ENCODE measurements around the gene OSER1. TPM values are rescaled to one million over a fixed set of nuclear protein-coding genes. Genes with fewer than 3 reads are reported as not detected.

Gene OSER1
- total RNA-seq, 1 experiment from 2014 or later = 24.3 TPM

GRCh38 chr20:44151621-44152416, 58.8 kb downstream of the OSER1 start (continued):
- TF ChIP-seq ZNF281 (CRISPR knock-in tag; IDR thresholded peaks at IDR 0.05) (no peak), RORB (CRISPR knock-in tag; IDR thresholded peaks at IDR 0.05) (no peak), E2F4 (CRISPR knock-in tag; IDR thresholded peaks at IDR 0.05; ENCODE audit: borderline replicate concordance, low read depth) (no peak), CREM (CRISPR knock-in tag; IDR thresholded peaks at IDR 0.05) (no peak), CDX4 (CRISPR knock-in tag; IDR thresholded peaks at IDR 0.05; ENCODE audit: borderline replicate concordance) (no peak), CBFB (CRISPR knock-in tag; IDR thresholded peaks at IDR 0.05; ENCODE audit: low read depth) (no peak), SP1 (CRISPR knock-in tag; conservative IDR thresholded peaks at IDR 0.05) (no peak), ZNF263 (CRISPR knock-in tag; IDR thresholded peaks at IDR 0.05; ENCODE audit: low read depth) (no peak), ATF3 (CRISPR knock-in tag; conservative IDR thresholded peaks at IDR 0.05) (no peak), NR3C1 (CRISPR knock-in tag; conservative IDR thresholded peaks at IDR 0.05; ENCODE audit: low read depth) (no peak)

- H3K27ac Mint-ChIP-seq = no peak overlapping the region
- DNase-seq (ENCODE audit: low spot score) = no peak
- CTCF ChIA-PET = interaction anchor here (1.9 to 2.1 kb wide), 2 partner anchors 29 to 44 kb away, joined by 7 to 9 read pairs; no protein-coding TSS in a partner anchor
- TF ChIP-seq EMX1 (CRISPR knock-in tag; IDR thresholded peaks at IDR 0.05) = no peak
- no peak for TF ChIP-seq ZNF232 (CRISPR knock-in tag; IDR thresholded peaks at IDR 0.05)
- no peak for TF ChIP-seq ATF1 (CRISPR knock-in tag; IDR thresholded peaks at IDR 0.05)
- TF ChIP-seq SMAD4 (CRISPR knock-in tag; IDR thresholded peaks at IDR 0.05) = no peak
- TF ChIP-seq FOXJ3 (CRISPR knock-in tag; IDR thresholded peaks at IDR 0.05; ENCODE audit: borderline replicate concordance) = no peak
- no peak for TF ChIP-seq ZNF532 (CRISPR knock-in tag; IDR thresholded peaks at IDR 0.05; ENCODE audit: borderline replicate concordance)
- TF ChIP-seq E2F5 (CRISPR knock-in tag; IDR thresholded peaks at IDR 0.05) = no peak
- TF ChIP-seq MAX (CRISPR knock-in tag; IDR thresholded peaks at IDR 0.05) = no peak
- no peak for TF ChIP-seq USF1 (CRISPR knock-in tag; IDR thresholded peaks at IDR 0.05)
- no peak for TF ChIP-seq ATF6 (CRISPR knock-in tag; IDR thresholded peaks at IDR 0.05)
- TF ChIP-seq NR3C1 (CRISPR knock-in tag; conservative IDR thresholded peaks at IDR 0.05; ENCODE audit: low read depth) = no peak
- TF ChIP-seq TP53 (CRISPR knock-in tag; IDR thresholded peaks at IDR 0.05) = no peak
- TF ChIP-seq CBFB (CRISPR knock-in tag; IDR thresholded peaks at IDR 0.05; ENCODE audit: low read depth) = no peak
- TF ChIP-seq MXD4 (CRISPR knock-in tag; IDR thresholded peaks at IDR 0.05; ENCODE audit: borderline replicate concordance) = no peak
These were observed 64.3 kb downstream of the OSER1 start for GRCh38 chr20:44146272-44146671.

More at GRCh38 chr20:44146272-44146671, 64.3 kb downstream of the OSER1 start:
- POLR2A ChIA-PET = no interaction called here
- Mint-ChIP-seq H3K36me3 (no peaks in the 10 kb centered on the region), H3K27me3 (ENCODE audit: low read depth) (peaks cover 5% of the 10 kb centered on the region; the same call in 1 of the 2 replicates), H3K4me1 (peaks cover 2% of the 10 kb centered on the region; the same call in 1 of the 2 replicates), H3K4me3 (no peak overlapping the region), H3K9me3 (no peaks in the 10 kb centered on the region)
- ATAC-seq = no peak
